ENCODE data around the gene RRP12.

- no peak for TF ChIP-seq EGR1 (IDR thresholded peaks at IDR 0.05)
- TF ChIP-seq FOXM1 (IDR thresholded peaks at IDR 0.05; ENCODE audit: borderline replicate concordance, low read depth) = no peak
- no peak for TF ChIP-seq CEBPB (IDR thresholded peaks at IDR 0.05)
- TF ChIP-seq EP300 (IDR thresholded peaks at IDR 0.05; ENCODE audit: borderline replicate concordance) = no peak
- no peak for TF ChIP-seq NFIC (IDR thresholded peaks at IDR 0.05)
- no peak for TF ChIP-seq MAX (IDR thresholded peaks at IDR 0.05)
- no peak for TF ChIP-seq TCF12 (IDR thresholded peaks at IDR 0.05; ENCODE audit: low read depth)
- TF ChIP-seq USF1 (IDR thresholded peaks at IDR 0.05) = no peak
- no peak for TF ChIP-seq REST (IDR thresholded peaks at IDR 0.05; ENCODE audit: low read depth)
- no peak for TF ChIP-seq RAD21 (IDR thresholded peaks at IDR 0.05; ENCODE audit: low read depth)
- no peak for TF ChIP-seq CREB1 (IDR thresholded peaks at IDR 0.05; ENCODE audit: low read depth)
- no peak for TF ChIP-seq TAF1 (IDR thresholded peaks at IDR 0.05; ENCODE audit: low read depth)
Measured at GRCh38 chr10:97349752-97350513, 51.2 kb downstream of the RRP12 start.
